ENCODE measurements around the gene MT1A. TPM values are rescaled to one million over a fixed set of nuclear protein-coding genes. Genes with fewer than 3 reads are reported as not detected.

MT1A gene
- total and polyA plus RNA-seq, 4 donors: 1.1 to 438 (median 51.5) TPM

DNA sequence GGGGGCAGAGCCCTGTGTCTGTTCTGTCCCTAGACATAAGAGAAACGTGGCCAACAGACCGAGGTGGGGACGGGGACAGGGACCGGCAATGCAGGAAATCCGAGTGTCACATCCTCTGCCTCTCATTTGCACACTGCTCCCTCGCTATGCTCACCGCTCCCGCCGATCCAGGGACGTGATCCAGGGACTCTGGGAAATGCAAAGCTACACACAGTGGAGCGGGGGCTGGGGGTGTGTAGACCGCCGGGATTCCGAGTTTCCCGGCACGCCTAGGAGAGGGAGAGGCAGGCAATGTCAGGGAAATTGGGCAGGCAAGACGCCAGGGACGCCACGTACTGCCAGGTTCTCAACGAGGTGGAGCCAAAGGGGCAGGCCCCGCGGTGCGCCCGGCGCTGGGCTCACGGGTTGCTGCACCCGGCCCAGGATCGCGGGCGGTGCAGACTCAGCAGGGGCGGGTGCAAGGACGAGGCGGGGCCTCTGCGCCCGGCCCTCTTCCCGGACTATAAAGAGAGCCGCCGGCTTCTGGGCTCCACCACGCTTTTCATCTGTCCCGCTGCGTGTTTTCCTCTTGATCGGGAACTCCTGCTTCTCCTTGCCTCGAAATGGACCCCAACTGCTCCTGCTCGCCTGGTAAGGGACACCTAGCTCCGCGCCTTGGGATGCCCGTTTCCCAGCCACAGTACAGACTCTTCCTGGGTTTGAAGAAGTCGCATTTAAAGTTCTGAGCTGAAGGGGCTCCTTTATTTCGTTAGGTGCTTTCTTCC, 43.7 kb downstream of the MT1A start, which contains the start of gene MT1X:
Gene MT1X (plus strand): TSS at position 532 of the 764 bp plus-strand sequence. CDS start 71 bp downstream, at position 603.
- TF ChIP-seq, protein P1, sequence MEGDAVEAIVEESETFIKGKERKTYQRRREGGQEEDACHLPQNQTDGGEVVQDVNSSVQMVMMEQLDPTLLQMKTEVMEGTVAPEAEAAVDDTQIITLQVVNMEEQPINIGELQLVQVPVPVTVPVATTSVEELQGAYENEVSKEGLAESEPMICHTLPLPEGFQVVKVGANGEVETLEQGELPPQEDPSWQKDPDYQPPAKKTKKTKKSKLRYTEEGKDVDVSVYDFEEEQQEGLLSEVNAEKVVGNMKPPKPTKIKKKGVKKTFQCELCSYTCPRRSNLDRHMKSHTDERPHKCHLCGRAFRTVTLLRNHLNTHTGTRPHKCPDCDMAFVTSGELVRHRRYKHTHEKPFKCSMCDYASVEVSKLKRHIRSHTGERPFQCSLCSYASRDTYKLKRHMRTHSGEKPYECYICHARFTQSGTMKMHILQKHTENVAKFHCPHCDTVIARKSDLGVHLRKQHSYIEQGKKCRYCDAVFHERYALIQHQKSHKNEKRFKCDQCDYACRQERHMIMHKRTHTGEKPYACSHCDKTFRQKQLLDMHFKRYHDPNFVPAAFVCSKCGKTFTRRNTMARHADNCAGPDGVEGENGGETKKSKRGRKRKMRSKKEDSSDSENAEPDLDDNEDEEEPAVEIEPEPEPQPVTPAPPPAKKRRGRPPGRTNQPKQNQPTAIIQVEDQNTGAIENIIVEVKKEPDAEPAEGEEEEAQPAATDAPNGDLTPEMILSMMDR (IDR thresholded peaks at IDR 0.05; ENCODE audit: control extremely low read depth, extremely low read depth): no peak
- peak within 1 kb of the TSS in 1 of 2 donors; percentile 41 for H3K9ac ChIP-seq (ENCODE audit: insufficient read depth in 1 of 2, low read length in 2 of 2)
- peaks cover 0 to 7% (median 6%) of the 10 kb centered on the region in 3 donors for H3K27me3 ChIP-seq (ENCODE audit: control insufficient read depth in 3 of 3, insufficient read depth in 3 of 3, low read length in 2 of 3)
- peak within 1 kb of the TSS; percentile 59 to 85 for H3K27ac ChIP-seq (ENCODE audit: low read depth in 1 of 2, low read length in 1 of 2)
- WGBS, 2 donors: 1% methylated on average over 46 to 49 of the region's 49 CpGs
- DNase-seq (peak; percentile 86 to 91 (median 86)), ATAC-seq (ENCODE audit: insufficient read depth, low FRiP score) (peak; percentile 96)
- peaks cover 0 to 2% (median 0%) of the 10 kb centered on the region in 4 donors for H3K36me3 ChIP-seq (ENCODE audit: control insufficient read depth in 4 of 4, insufficient read depth in 4 of 4, low read length in 4 of 4)
- H3K9me3 ChIP-seq (ENCODE audit: control insufficient read depth in 4 of 4, insufficient read depth in 3 of 4, low read length in 3 of 4): no peaks in the 10 kb centered on the region
- H3K4me3 ChIP-seq: peak within 1 kb of the TSS; percentile 42
- H3K4me1 ChIP-seq (ENCODE audit: control insufficient read depth in 5 of 5, insufficient read depth in 5 of 5, low read length in 5 of 5): peaks cover 0 to 15% (median 2%) of the 10 kb centered on the region in 5 donors

DNA sequence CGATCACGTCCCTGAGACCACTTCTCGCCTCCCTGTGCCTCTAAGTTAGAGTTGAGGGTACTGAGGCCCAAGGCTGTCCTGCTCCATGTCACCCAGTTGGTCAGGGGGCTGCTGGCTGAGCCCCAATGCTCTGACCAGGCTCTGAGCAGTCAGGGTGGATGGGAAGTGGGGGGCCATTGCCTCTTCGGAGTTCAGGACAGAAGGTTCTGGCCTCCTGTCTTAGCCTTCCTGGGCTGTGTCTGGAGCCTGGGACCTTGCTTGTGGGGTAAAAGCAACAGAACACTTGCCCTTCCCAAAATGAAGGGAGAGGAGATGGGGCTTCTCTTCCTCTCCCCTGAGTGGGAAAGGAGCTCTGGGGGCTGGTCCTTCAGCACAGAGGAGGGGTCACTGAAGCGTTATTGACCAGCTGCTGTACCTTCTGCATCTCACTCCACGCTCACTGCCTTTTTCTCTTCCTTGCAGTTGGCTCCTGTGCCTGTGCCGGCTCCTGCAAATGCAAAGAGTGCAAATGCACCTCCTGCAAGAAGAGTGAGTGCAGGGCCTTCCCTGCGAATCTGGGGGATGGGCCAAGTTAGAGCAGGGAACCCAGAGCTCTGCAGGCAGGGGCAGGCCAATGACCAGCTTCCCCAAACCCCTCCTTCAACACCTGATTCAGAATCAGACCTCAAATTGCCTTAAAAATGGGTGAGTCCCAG, 44.4 kb downstream of the MT1A start:
- peak overlapping the region in 1 of 2 donors; percentile 41 for H3K9ac ChIP-seq (ENCODE audit: insufficient read depth in 1 of 2, low read length in 2 of 2)
- peak overlapping the region; percentile 41 for H3K4me3 ChIP-seq
- ATAC-seq (ENCODE audit: insufficient read depth, low FRiP score) (peak; percentile 5), DNase-seq (no peak)
- peaks cover 0 to 2% (median under 1%) of the 10 kb centered on the region in 3 donors for H3K27me3 ChIP-seq (ENCODE audit: control insufficient read depth in 3 of 3, insufficient read depth in 3 of 3, low read length in 2 of 3)
- H3K27ac ChIP-seq (ENCODE audit: low read depth in 1 of 2, low read length in 1 of 2): peak overlapping the region; percentile 59 to 80
- peaks cover 0 to 2% (median 0%) of the 10 kb centered on the region in 4 donors for H3K36me3 ChIP-seq (ENCODE audit: control insufficient read depth in 4 of 4, insufficient read depth in 4 of 4, low read length in 4 of 4)
- no peaks in the 10 kb centered on the region for H3K9me3 ChIP-seq (ENCODE audit: control insufficient read depth in 4 of 4, insufficient read depth in 3 of 4, low read length in 3 of 4)
- TF ChIP-seq, protein P1 (IDR thresholded peaks at IDR 0.05; ENCODE audit: control extremely low read depth, extremely low read depth): no peak
- H3K4me1 ChIP-seq (ENCODE audit: control insufficient read depth in 5 of 5, insufficient read depth in 5 of 5, low read length in 5 of 5): peaks cover 0 to 15% (median 2%) of the 10 kb centered on the region in 5 donors
- 38 to 49% methylated on average over 8 of the region's 8 CpGs for WGBS, 2 donors

DNA sequence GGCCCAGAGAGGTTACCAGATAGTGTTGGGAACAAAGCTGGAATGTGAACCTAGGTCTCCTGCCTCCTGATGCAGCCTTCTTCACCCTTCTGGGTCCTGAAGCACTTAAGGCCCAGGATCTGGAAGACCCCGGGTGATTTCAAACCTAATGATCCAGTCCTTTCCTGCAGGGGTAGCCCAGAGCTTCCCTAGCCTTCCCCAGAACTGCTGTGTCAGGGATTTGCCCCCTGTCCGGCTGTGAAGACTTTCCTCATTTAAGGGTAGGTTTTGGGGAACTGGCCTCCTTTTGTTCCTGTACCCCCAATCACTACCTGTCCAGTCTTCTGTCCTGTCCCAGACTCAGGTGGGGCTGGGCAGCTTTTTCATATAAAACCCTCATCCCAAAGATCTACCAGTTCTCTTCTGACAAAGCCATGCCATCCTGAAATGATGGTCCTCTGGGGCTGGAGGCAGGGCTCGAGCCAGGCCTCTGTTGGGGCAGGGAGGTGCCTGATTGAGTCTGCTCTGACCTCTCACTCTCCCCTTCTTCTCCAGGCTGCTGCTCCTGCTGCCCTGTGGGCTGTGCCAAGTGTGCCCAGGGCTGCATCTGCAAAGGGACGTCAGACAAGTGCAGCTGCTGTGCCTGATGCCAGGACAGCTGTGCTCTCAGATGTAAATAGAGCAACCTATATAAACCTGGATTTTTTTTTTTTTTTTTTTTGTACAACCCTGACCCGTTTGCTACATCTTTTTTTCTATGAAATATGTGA, 45.1 kb downstream of the MT1A start:
- no peak for ATAC-seq (ENCODE audit: insufficient read depth, low FRiP score)

More for the DNA sequence above, 45.1 kb downstream of the MT1A start:
- TF ChIP-seq, protein P1 (IDR thresholded peaks at IDR 0.05; ENCODE audit: control extremely low read depth, extremely low read depth): no peak
- H3K36me3 ChIP-seq (ENCODE audit: control insufficient read depth in 4 of 4, insufficient read depth in 4 of 4, low read length in 4 of 4): peaks cover 0 to 2% (median 0%) of the 10 kb centered on the region in 4 donors
- H3K4me1 ChIP-seq (ENCODE audit: control insufficient read depth in 5 of 5, insufficient read depth in 5 of 5, low read length in 5 of 5): peaks cover 0 to 15% (median 2%) of the 10 kb centered on the region in 5 donors
- DNase-seq: no peak
- H3K27me3 ChIP-seq (ENCODE audit: control insufficient read depth in 3 of 3, insufficient read depth in 3 of 3, low read length in 2 of 3): no peaks in the 10 kb centered on the region
- H3K27ac ChIP-seq (ENCODE audit: low read depth in 1 of 2, low read length in 1 of 2): no peak overlapping the region
- no peak overlapping the region for H3K9ac ChIP-seq (ENCODE audit: insufficient read depth in 1 of 2, low read length in 2 of 2)
- no peaks in the 10 kb centered on the region for H3K9me3 ChIP-seq (ENCODE audit: control insufficient read depth in 4 of 4, insufficient read depth in 3 of 4, low read length in 3 of 4)
- H3K4me3 ChIP-seq: peak overlapping the region; percentile 41
- 84 to 89% methylated on average over 5 of the region's 5 CpGs for WGBS, 2 donors
